ENCODE measurements around the gene HOXB4. TPM values are rescaled to one million over a fixed set of nuclear protein-coding genes. Genes with fewer than 3 reads are reported as not detected.

HOXB4 gene
- total RNA-seq, 2 experiments from 2014 or later = 1.7 to 2.0 TPM

DNA sequence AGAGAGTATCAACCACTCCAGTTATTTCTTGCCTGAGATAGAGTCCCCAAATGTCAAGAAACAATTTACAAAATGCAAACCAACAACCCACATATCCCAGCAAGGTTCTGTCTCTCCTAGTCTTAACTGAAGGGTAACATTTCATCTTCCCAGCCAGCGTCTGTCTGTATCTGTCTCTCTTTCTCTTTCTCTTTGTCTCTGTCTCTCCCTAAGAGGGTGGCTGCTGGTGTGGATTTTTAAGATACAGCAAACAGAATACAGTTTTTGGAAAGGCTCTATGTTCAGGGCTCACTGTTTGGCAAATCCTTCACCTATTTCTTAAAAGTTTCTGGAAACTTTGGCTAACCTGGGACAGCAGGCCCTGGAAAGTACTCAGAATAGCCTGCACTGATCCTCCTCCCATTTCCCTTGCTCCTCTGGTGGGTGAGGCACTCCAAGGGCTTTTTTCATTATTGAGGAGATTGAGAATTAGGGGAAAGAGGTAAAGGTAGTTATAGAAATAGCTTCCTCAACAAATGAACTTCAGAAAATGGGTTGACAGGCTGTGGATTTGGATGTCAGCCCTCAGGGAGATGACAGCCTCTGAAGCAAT, 6.2 kb downstream of the HOXB4 start:
- H3K27me3 Mint-ChIP-seq = peaks cover 5% of the 10 kb centered on the region
- H3K27ac Mint-ChIP-seq = no peak overlapping the region
- no peak for DNase-seq
- intact Hi-C loops (cut with micrococcal nuclease) = no loop called here
- no peak for ATAC-seq
- ChIA-PET POLR2A (no interaction called here), CTCF (no interaction called here)
- no peaks in the 10 kb centered on the region for H3K9me3 Mint-ChIP-seq
- H3K36me3 Mint-ChIP-seq (ENCODE audit: low read depth) = no peaks in the 10 kb centered on the region
- H3K4me3 Mint-ChIP-seq = no peak overlapping the region
- peaks cover 9% of the 10 kb centered on the region for H3K4me1 Mint-ChIP-seq (ENCODE audit: low read depth)
- TF ChIP-seq, protein P1, sequence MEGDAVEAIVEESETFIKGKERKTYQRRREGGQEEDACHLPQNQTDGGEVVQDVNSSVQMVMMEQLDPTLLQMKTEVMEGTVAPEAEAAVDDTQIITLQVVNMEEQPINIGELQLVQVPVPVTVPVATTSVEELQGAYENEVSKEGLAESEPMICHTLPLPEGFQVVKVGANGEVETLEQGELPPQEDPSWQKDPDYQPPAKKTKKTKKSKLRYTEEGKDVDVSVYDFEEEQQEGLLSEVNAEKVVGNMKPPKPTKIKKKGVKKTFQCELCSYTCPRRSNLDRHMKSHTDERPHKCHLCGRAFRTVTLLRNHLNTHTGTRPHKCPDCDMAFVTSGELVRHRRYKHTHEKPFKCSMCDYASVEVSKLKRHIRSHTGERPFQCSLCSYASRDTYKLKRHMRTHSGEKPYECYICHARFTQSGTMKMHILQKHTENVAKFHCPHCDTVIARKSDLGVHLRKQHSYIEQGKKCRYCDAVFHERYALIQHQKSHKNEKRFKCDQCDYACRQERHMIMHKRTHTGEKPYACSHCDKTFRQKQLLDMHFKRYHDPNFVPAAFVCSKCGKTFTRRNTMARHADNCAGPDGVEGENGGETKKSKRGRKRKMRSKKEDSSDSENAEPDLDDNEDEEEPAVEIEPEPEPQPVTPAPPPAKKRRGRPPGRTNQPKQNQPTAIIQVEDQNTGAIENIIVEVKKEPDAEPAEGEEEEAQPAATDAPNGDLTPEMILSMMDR (IDR thresholded peaks at IDR 0.05) = no peak

DNA sequence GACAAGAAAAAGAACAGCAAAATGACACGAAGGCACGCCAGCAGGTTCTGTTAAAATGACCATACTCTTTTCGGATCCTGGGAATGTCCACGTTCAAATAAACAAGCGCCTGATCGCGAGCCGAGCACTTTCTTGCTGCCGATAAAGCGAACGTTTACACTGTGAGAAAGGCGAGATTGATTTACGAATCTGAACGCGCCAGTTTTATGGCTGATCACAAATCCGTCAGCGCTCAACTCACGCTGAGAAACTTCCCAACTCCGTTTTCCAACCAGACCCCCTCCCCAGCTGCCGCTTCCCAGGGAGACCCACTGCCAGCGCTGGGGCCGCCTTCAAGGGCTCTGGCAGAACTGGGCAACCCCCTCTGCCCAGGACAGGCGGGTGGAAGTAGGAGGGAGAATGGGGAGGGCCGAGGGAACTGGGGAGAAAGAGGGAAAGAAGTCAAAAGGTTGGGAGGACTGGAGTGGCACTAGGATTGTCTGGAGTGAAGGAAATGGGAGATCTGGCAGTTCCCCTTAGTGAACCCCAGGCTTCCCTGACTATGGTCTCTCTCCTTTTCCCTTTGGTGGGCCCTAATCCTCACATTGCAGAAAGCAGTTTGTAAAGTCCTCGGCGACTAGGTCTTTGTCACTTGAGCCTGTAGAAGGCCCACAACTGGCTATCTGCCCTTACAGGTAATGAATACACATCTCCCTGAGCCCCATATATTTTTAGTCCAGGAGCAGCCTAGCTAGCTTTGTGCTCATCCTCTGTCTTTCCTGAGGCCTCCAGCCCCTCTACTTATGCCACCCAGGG, 6.9 kb downstream of the HOXB4 start:
- TF ChIP-seq, protein P1 (IDR thresholded peaks at IDR 0.05) = no peak
- Mint-ChIP-seq H3K27ac (no peak overlapping the region), H3K4me3 (no peak overlapping the region), H3K9me3 (no peaks in the 10 kb centered on the region), H3K36me3 (ENCODE audit: low read depth) (no peaks in the 10 kb centered on the region), H3K27me3 (peaks cover 5% of the 10 kb centered on the region), H3K4me1 (ENCODE audit: low read depth) (peaks cover 6% of the 10 kb centered on the region)
- ATAC-seq = no peak
- DNase-seq = no peak
- ChIA-PET CTCF (no interaction called here), POLR2A (no interaction called here)
- intact Hi-C loops (cut with micrococcal nuclease) = no loop called here

DNA sequence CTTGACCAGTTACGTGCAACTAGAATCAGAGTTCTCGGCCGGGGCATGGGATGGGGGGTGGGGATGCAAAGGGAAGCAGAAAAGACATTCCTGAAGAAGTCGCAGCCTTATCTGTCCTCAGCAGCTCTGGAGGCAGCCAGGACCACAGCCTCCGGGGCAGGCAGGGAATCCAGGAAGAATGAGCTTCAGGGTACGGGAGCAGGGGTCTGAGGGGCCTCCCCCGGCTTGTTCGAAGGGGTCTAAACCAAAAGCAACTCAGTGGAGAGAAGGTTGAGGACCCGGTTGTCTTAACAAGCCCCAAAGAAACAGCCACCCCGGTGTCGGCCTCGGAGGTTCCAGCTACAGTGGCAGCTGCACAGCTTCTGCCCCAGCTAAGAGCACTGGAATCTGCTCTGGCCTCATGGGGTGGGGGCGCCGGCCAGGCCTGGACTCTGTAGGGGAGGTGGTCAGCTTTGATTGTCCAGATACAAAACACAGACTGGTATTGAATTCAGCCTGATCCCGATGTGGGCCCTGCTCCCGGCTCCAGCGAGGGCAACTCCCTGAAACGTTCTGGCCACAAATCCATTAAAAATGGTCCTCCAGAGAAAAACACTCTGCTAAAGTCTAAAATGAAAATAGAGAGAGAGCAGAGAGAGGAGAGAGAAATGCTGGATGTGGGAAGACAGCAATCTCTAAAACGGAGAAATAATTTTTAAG, 7.7 kb downstream of the HOXB4 start:
- Mint-ChIP-seq H3K36me3 (ENCODE audit: low read depth) (no peaks in the 10 kb centered on the region), H3K27me3 (peaks cover 5% of the 10 kb centered on the region), H3K4me3 (no peak overlapping the region), H3K27ac (no peak overlapping the region), H3K9me3 (no peaks in the 10 kb centered on the region), H3K4me1 (ENCODE audit: low read depth) (peaks cover 3% of the 10 kb centered on the region)
- TF ChIP-seq, protein P1 (IDR thresholded peaks at IDR 0.05) = no peak
- DNase-seq (no peak), ATAC-seq (no peak)
- CTCF ChIA-PET = no interaction called here
- intact Hi-C loops (cut with micrococcal nuclease) = no loop called here
- POLR2A ChIA-PET = no interaction called here

DNA sequence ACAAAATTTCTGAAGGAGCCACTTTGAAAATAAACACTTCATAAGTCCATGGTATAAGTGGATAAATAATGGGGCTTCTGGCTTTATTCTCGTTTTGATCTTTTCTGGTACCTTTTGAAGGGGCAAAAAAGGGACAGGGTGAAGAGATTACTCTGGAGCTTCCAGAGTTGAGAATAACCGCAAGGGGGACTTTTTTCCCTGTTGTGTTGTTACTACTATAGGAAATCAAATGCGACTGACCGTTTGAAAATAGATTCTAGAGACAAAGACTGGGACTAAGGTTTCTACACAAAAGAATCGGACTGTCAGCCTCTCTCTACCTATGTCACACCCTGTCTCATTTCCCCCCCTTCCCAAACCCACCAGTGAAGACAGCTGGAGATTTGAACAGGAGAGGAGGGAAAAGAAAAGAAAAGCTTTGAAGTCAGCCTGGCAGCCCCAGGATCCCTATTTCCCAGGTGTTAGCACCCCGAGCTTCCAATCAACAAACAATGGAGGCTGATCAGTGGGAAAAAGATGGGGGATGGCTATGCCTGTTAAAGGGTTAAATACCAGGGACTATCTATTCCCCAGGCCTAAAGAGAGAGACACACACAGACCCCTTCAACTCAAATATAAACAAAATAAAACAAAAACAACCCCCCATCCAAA, 8.4 kb downstream of the HOXB4 start:
- Mint-ChIP-seq H3K27ac (no peak overlapping the region), H3K36me3 (ENCODE audit: low read depth) (no peaks in the 10 kb centered on the region), H3K4me3 (no peak overlapping the region), H3K9me3 (no peaks in the 10 kb centered on the region), H3K27me3 (peaks cover 5% of the 10 kb centered on the region), H3K4me1 (ENCODE audit: low read depth) (peaks cover 3% of the 10 kb centered on the region)
- TF ChIP-seq, protein P1 (IDR thresholded peaks at IDR 0.05) = no peak
- ChIA-PET POLR2A (no interaction called here), CTCF (no interaction called here)
- intact Hi-C loops (cut with micrococcal nuclease) = no loop called here
- no peak for ATAC-seq
- no peak for DNase-seq

Data from activated CD8-positive, alpha-beta T cell treated with anti-CD3 and anti-CD28 coated beads for 36 hours (primary cell).